MCF 10A (cell line): Measurements from ENCODE around the gene JAKMIP2. TPM values are rescaled to one million over a fixed set of nuclear protein-coding genes. Genes with fewer than 3 reads are reported as not detected.

Source experiments
- BruUV-seq: library from RNA; stranded (reverse); fragments of 400-500 nt; replicated peaks from 2 replicates; lab custom pipeline; 2021; lab: Mats Ljungman, UMichigan
- CTCF ChIA-PET: fragments of 300-600 bp; sonication (Branson Sonifier 250); formaldehyde crosslinking; extraction: SDS; loops from one replicate; lab custom pipeline; 2021; ENCODE audit warnings: antibody characterized with exemption, inconsistent platforms; lab: Yijun Ruan, JAX
- POLR2A ChIA-PET: fragments of 300-600, 350-650 bp; sonication (Branson Sonifier 250); formaldehyde crosslinking; extraction: SDS; loops from one replicate; lab custom pipeline; 2020; ENCODE audit warnings: antibody characterized with exemption, inconsistent platforms; lab: Yijun Ruan, JAX
- DNase-seq: peaks from one replicate; pipeline ENCODE4 v3.0.0-alpha.2; 2018; ENCODE audit not compliant: unreplicated experiment
- H3K27ac Mint-ChIP-seq: one replicate; pipeline ENCODE4 v1.8.0; 2022; ENCODE audit warnings: mild to moderate bottlenecking, low read depth, mixed read lengths; ENCODE audit not compliant: unreplicated experiment
- H3K27me3 Mint-ChIP-seq: one replicate; pipeline ENCODE4 v1.8.0; 2022; ENCODE audit warnings: mixed read lengths; ENCODE audit not compliant: insufficient read depth, unreplicated experiment
- H3K36me3 Mint-ChIP-seq: one replicate; pipeline ENCODE4 v1.8.0; 2022; ENCODE audit warnings: mild to moderate bottlenecking, moderate library complexity, mixed read lengths; ENCODE audit not compliant: insufficient read depth, unreplicated experiment
- H3K4me1 Mint-ChIP-seq: one replicate; pipeline ENCODE4 v1.8.0; 2022; ENCODE audit warnings: mixed read lengths; ENCODE audit not compliant: insufficient read depth, unreplicated experiment
- H3K4me3 Mint-ChIP-seq: one replicate; pipeline ENCODE4 v1.8.0; 2022; ENCODE audit warnings: mild to moderate bottlenecking, moderate library complexity, mixed read lengths; ENCODE audit not compliant: unreplicated experiment
- H3K9me3 Mint-ChIP-seq: one replicate; pipeline ENCODE4 v1.8.0; 2022; ENCODE audit warnings: mixed read lengths; ENCODE audit not compliant: unreplicated experiment
- intact Hi-C: fragments of 100-400 bp; cut with micrococcal nuclease; formaldehyde crosslinking; loops from 2 replicates; pipeline ENCODE4 v1.14.1; 2022
- total RNA-seq: library from RNA; stranded (reverse); gene quantifications from 2 replicates; pipeline ENCODE4 v1.2.3, GENCODE V29; 2022
- TF ChIP-seq, protein P1 (sequence below): fragments of 200-600 bp; IDR thresholded peaks from one replicate; pipeline ENCODE4 v1.8.0; 2022; ENCODE audit warnings: antibody characterized with exemption, mild to moderate bottlenecking; ENCODE audit not compliant: unreplicated experiment

Gene JAKMIP2
- total RNA-seq, 1 experiment from 2014 or later = not detected

- intact Hi-C loops = no loop called here
- no TSS peak for BruUV-seq
- H3K4me1 Mint-ChIP-seq = peaks cover 12% of the 10 kb centered on the region
- no peaks in the 10 kb centered on the region for H3K36me3 Mint-ChIP-seq
- no peaks in the 10 kb centered on the region for H3K9me3 Mint-ChIP-seq
- H3K27ac Mint-ChIP-seq = no peak overlapping the region
- H3K4me3 Mint-ChIP-seq = no peak overlapping the region
- DNase-seq = no peak
- TF ChIP-seq, protein P1, sequence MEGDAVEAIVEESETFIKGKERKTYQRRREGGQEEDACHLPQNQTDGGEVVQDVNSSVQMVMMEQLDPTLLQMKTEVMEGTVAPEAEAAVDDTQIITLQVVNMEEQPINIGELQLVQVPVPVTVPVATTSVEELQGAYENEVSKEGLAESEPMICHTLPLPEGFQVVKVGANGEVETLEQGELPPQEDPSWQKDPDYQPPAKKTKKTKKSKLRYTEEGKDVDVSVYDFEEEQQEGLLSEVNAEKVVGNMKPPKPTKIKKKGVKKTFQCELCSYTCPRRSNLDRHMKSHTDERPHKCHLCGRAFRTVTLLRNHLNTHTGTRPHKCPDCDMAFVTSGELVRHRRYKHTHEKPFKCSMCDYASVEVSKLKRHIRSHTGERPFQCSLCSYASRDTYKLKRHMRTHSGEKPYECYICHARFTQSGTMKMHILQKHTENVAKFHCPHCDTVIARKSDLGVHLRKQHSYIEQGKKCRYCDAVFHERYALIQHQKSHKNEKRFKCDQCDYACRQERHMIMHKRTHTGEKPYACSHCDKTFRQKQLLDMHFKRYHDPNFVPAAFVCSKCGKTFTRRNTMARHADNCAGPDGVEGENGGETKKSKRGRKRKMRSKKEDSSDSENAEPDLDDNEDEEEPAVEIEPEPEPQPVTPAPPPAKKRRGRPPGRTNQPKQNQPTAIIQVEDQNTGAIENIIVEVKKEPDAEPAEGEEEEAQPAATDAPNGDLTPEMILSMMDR = no peak
- peaks cover 8% of the 10 kb centered on the region for H3K27me3 Mint-ChIP-seq
- CTCF ChIA-PET = no interaction called here
- POLR2A ChIA-PET = no interaction called here
These were observed 23.1 kb downstream of the JAKMIP2 start for GRCh38 chr5:147759441-147759840.

- ChIA-PET POLR2A (interaction anchor here (0.6 to 0.9 kb wide), 2 partner anchors 41 to 105 kb away, joined by 3 read pairs; no protein-coding TSS in a partner anchor), CTCF (no interaction called here)
- Mint-ChIP-seq H3K4me1 (peaks cover 5% of the 10 kb centered on the region), H3K4me3 (no peak overlapping the region), H3K27me3 (no peaks in the 10 kb centered on the region), H3K9me3 (no peaks in the 10 kb centered on the region), H3K36me3 (no peaks in the 10 kb centered on the region), H3K27ac (no peak overlapping the region)
- BruUV-seq = no TSS peak
- intact Hi-C loops = no loop called here
- TF ChIP-seq, protein P1 = no peak
- no peak for DNase-seq
These were observed 26.0 kb downstream of the JAKMIP2 start for GRCh38 chr5:147756566-147756965.

DNA sequence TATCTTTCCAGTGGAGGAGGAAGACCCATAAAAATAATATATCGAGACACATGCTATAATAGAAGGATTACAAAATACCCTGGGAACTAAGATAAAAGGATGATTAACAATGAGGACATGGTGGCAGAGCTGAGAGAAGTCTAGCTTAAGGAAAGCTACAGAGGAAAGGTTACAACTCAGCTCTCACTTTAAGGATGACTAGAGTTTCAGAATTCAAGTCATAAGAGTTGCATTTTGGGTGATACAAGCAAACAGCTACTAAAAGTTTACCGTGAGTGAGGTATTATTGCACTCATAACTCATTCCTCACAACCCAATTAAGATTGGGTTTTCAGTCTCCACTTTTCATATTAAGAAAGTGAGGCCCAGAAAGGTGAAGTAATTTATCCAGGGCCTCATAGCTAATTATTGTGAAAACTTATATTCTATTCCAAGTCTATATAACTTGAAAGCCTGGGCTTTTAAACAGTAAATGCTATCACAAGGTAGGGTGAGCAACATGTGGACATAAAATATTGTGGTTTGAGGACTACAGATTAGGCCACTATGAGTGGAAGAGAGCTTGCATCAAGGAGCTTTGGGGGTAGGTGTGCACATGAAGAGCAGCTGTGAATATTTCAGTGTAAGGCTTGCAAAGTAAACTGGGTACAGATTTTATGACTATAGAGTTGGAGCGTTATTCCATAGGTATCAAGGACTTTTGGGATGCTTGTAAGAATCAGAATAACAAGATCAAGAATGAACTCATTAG is 28.0 kb downstream of the JAKMIP2 start:
- no peaks in the 10 kb centered on the region for H3K27me3 Mint-ChIP-seq
- CTCF ChIA-PET = no interaction called here
- no peak for DNase-seq
- POLR2A ChIA-PET = no interaction called here
- intact Hi-C loops = no loop called here
- BruUV-seq = no TSS peak
- H3K27ac Mint-ChIP-seq = no peak overlapping the region
- H3K36me3 Mint-ChIP-seq = no peaks in the 10 kb centered on the region
- TF ChIP-seq, protein P1 = no peak
- peaks cover 5% of the 10 kb centered on the region for H3K4me1 Mint-ChIP-seq
- no peak overlapping the region for H3K4me3 Mint-ChIP-seq
- no peaks in the 10 kb centered on the region for H3K9me3 Mint-ChIP-seq

- no TSS peak for BruUV-seq
- Mint-ChIP-seq H3K4me3 (no peak overlapping the region), H3K27me3 (no peaks in the 10 kb centered on the region), H3K27ac (no peak overlapping the region), H3K36me3 (no peaks in the 10 kb centered on the region), H3K9me3 (no peaks in the 10 kb centered on the region), H3K4me1 (peaks cover 5% of the 10 kb centered on the region)
- TF ChIP-seq, protein P1 = no peak
- ChIA-PET CTCF (no interaction called here), POLR2A (interaction anchor here (0.6 to 0.9 kb wide), 2 partner anchors 99 to 174 kb away, joined by 3 to 4 read pairs; no protein-coding TSS in a partner anchor)
- intact Hi-C loops = no loop called here
- no peak for DNase-seq
These were observed 28.8 kb downstream of the JAKMIP2 start for GRCh38 chr5:147753765-147754164.
